K562 (cell line): Measurements from ENCODE around the gene TTC31. TPM values are rescaled to one million over a fixed set of nuclear protein-coding genes. Genes with fewer than 3 reads are reported as not detected.

Source experiments
- CCAR2 ChIP-seq: fragments of 200-400 bp; formaldehyde crosslinking; IDR thresholded peaks from 2 replicates; pipeline ENCODE4 v1.6.1; 2017; ENCODE audit warnings: mild to moderate bottlenecking, low read depth, low read length
- CREB5 ChIP-seq: fragments of 250-450 bp; sonication (Bioruptor Pico); IDR thresholded peaks from 2 replicates; pipeline ENCODE4 v1.5.0; 2020; ENCODE audit warnings: mild to moderate bottlenecking
- CTCFL ChIP-seq: IDR thresholded peaks from 2 replicates; pipeline ENCODE4 v1.6.1; 2011; ENCODE audit warnings: borderline replicate concordance, low read depth, mild to moderate bottlenecking, moderate library complexity, low read length; ENCODE audit not compliant: insufficient read depth, poor library complexity, severe bottlenecking
- DPF2 ChIP-seq: fragments of 450-650 bp; IDR thresholded peaks from 2 replicates; pipeline ENCODE4 v1.6.1; 2016
- E2F4 ChIP-seq: sonication (generic); formaldehyde crosslinking; IDR thresholded peaks from 2 replicates; pipeline ENCODE4 v1.8.0; 2022; ENCODE audit warnings: mild to moderate bottlenecking, low read depth, missing genetic modification reagents
- EP300 ChIP-seq: IDR thresholded peaks from 2 replicates; pipeline ENCODE4 v1.6.1; 2012; ENCODE audit warnings: low read length, improper control_type of control experiment
- EP400 ChIP-seq: fragments of 450-650 bp; IDR thresholded peaks from 2 replicates; pipeline ENCODE4 v1.6.1; 2017; ENCODE audit warnings: antibody characterized with exemption, mild to moderate bottlenecking, moderate library complexity
- GABPA ChIP-seq: fragments of 200-800 bp; sonication (Bioruptor generic); conservative IDR thresholded peaks from 2 replicates; pipeline ENCODE4 v1.6.1; 2016; ENCODE audit warnings: low read depth, missing genetic modification characterization, missing compliant biosample characterization
- NFE2L1 ChIP-seq: fragments of 450-650 bp; IDR thresholded peaks from 2 replicates; pipeline ENCODE4 v1.6.1; 2016; ENCODE audit warnings: missing genetic modification characterization, low read depth, mild to moderate bottlenecking, missing compliant biosample characterization, moderate library complexity, borderline replicate concordance
- NUFIP1 ChIP-seq: fragments of 450-650 bp; IDR thresholded peaks from 2 replicates; pipeline ENCODE4 v1.6.1; 2018; ENCODE audit not compliant: partially characterized antibody
- SIN3A ChIP-seq, 2 experiments: fragments of 150-350 bp in 1 of 2; IDR thresholded peaks; 2 replicates each; pipeline ENCODE4 v1.6.1; 2011 to 2016; ENCODE audit warnings: borderline replicate concordance in 2 of 2, low read depth in 2 of 2, low read length in 2 of 2, mild to moderate bottlenecking in 2 of 2, moderate library complexity in 2 of 2; ENCODE audit not compliant: control insufficient read depth in 1 of 2
- SIN3B ChIP-seq: fragments of 450-650 bp; IDR thresholded peaks from 2 replicates; pipeline ENCODE4 v1.6.1; 2017; ENCODE audit warnings: low read depth, mild to moderate bottlenecking, moderate library complexity
- SMAD4 ChIP-seq: fragments of 250-450 bp; sonication (Bioruptor Pico); conservative IDR thresholded peaks from 2 replicates; pipeline ENCODE4 v1.8.0; 2021; ENCODE audit warnings: inconsistent platforms, mild to moderate bottlenecking, moderate library complexity
- ZFP30 ChIP-seq: fragments of 250-450 bp; sonication (Bioruptor Pico); IDR thresholded peaks from 2 replicates; pipeline ENCODE4 v1.8.0; 2022; ENCODE audit warnings: moderate library complexity, mild to moderate bottlenecking, inconsistent platforms, borderline replicate concordance
- ZNF592 ChIP-seq: fragments of 450-650 bp; IDR thresholded peaks from 2 replicates; pipeline ENCODE4 v1.6.1; 2017; ENCODE audit warnings: antibody characterized with exemption, mild to moderate bottlenecking
- polyA plus RNA-seq, 8 experiments: library from polyadenylated mRNA; depleted of rRNA in 4 of 8; stranded (reverse) in 5 of 8; unstranded in 3 of 8; fragments of >200 nt; fragmentation: Nextera tagmentation in 2 of 8; fragmentation: Illumina TruSeq in 1 of 8; extraction: Ambion mirVana in 2 of 8; extraction: Trizol in 1 of 8; gene quantifications; 2 replicates each; pipeline versions ENCODE4 v1.2.1 to v1.2.3, GENCODE V29; 2011 to 2014; ENCODE audit warnings: inconsistent platforms in 1 of 8, missing spikeins in 1 of 8
- total RNA-seq, 7 experiments: library from RNA; depleted of rRNA in 6 of 7; stranded (reverse); fragments of >200 nt in 6 of 7; fragmentation: Illumina TruSeq in 2 of 7; extraction: Trizol in 2 of 7; gene quantifications; 2 replicates each; pipeline versions ENCODE4 v1.2.1 to v1.2.3, GENCODE V29; 2011 to 2021; ENCODE audit warnings: low replicate concordance in 1 of 7

Gene TTC31
- total and polyA plus RNA-seq, 9 of the 15 experiments (the other 6 are each of a cell fraction or from before 2014, with no cell fraction given), result 4.7 to 30.5 (median 15.9) TPM

GRCh38 chr2:74502720-74503505, 20.0 kb downstream of the TTC31 start (continued):
- TF ChIP-seq E2F4 (CRISPR knock-in tag), result no peak
- TF ChIP-seq ZNF592, result peak; percentile 36
- TF ChIP-seq SMAD4 (CRISPR knock-in tag), result peak; percentile 89; the same call in 1 of the 2 replicates
- no peak for TF ChIP-seq NFE2L1 (tag)
- peak; percentile 67; the same call in 1 of the 2 replicates for TF ChIP-seq DPF2
- 0 out of 2 replicates have a peak, but pooled peaks have one; percentile 20 for TF ChIP-seq EP300
- no peak for TF ChIP-seq CCAR2
- TF ChIP-seq GABPA (tag), result peak; percentile 67
- TF ChIP-seq CTCFL, result no peak
- no peak for TF ChIP-seq NUFIP1
- no peak for TF ChIP-seq ZFP30 (CRISPR knock-in tag)
- TF ChIP-seq SIN3B, result no peak
- peak; percentile 78 for TF ChIP-seq EP400
- TF ChIP-seq CREB5 (CRISPR knock-in tag), result no peak
- TF ChIP-seq SIN3A (IDR thresholded peaks at IDR 0.05; ENCODE audit: borderline replicate concordance in 2 of 2, control insufficient read depth in 1 of 2, low read depth in 2 of 2, low read length in 2 of 2), result peak; percentile 22 to 64; a peak in 2 of 4 replicates
